K562 treated with DMSO at 1 percent for 4 hours (cell line): Measurements from ENCODE around the gene RGP1. TPM values are rescaled to one million over a fixed set of nuclear protein-coding genes. Genes with fewer than 3 reads are reported as not detected.

Experiments used
- total RNA-seq: library from RNA; unstranded; fragments of 300-600 nt; gene quantifications from 2 replicates; pipeline ENCODE4 v1.2.3, GENCODE V29; 2022; ENCODE audit not compliant: insufficient read depth

Gene RGP1
- 5.8 and 6.1 TPM in 2 replicates for total RNA-seq

GRCh38 chr9:35748858-35749514 is at the start of gene RGP1, which contains the start of gene GBA2:
Gene RGP1, plus strand, starts transcription at chr9:35749287. Its CDS starts 469 bp downstream, at chr9:35749756.
Gene GBA2, minus strand, starts transcription at chr9:35749228. Its CDS starts 524 bp downstream, at chr9:35748704.

GRCh38 chr9:35732185-35732799 is 16.8 kb upstream of the RGP1 start, which contains the start of the genes CREB3 and TLN1:
Gene CREB3, plus strand, starts transcription at chr9:35732666. Its CDS starts 107 bp downstream, at chr9:35732773.
Gene TLN1, minus strand, starts transcription at chr9:35732195. Its CDS starts 6,501 bp downstream, at chr9:35725694.

GRCh38 chr9:35754264-35754663 is 5.2 kb downstream of the RGP1 start, which contains the start of gene MSMP:
Gene MSMP, minus strand, starts transcription at chr9:35754276. Its CDS starts 147 bp downstream, at chr9:35754129.

GRCh38 chr9:35791297-35791921 is 42.3 kb downstream of the RGP1 start, which contains the start of gene NPR2:
Gene NPR2, plus strand, starts transcription at chr9:35791591. Its CDS starts 818 bp downstream, at chr9:35792409.

Other genes starting within 250 kb of the RGP1 start
- gene TESK1, start 144.0 kb upstream of the RGP1 start, total RNA-seq = 10.1 and 13.6 TPM in 2 replicates
- not detected in 2 replicates for gene CD72, start 130.9 kb upstream of the RGP1 start, total RNA-seq
- gene SIT1, start 98.4 kb upstream of the RGP1 start, total RNA-seq = not detected in 2 replicates
- not detected in 2 replicates for gene RMRP, start 91.3 kb upstream of the RGP1 start, total RNA-seq
- 13.5 and 16.9 TPM in 2 replicates for gene CCDC107, start 91.0 kb upstream of the RGP1 start, total RNA-seq
- 6.1 and 7.2 TPM in 2 replicates for gene ARHGEF39, start 84.1 kb upstream of the RGP1 start, total RNA-seq
- not detected in 2 replicates for gene CA9, start 75.4 kb upstream of the RGP1 start, total RNA-seq
- 1.9 and 2.2 TPM in 2 replicates for gene TPM2, start 59.4 kb upstream of the RGP1 start, total RNA-seq
- gene TLN1, start 17.1 kb upstream of the RGP1 start, total RNA-seq = 168 and 169 TPM in 2 replicates
- 20.5 and 28.7 TPM in 2 replicates for gene CREB3, start 16.6 kb upstream of the RGP1 start, total RNA-seq
- 41.2 and 50.0 TPM in 2 replicates for gene GBA2, start 59 bp upstream of the RGP1 start, total RNA-seq
- gene MSMP, start 5.0 kb downstream of the RGP1 start, total RNA-seq = not detected in 2 replicates
- gene NPR2, start 42.3 kb downstream of the RGP1 start, total RNA-seq = 2.5 and 6.6 TPM in 2 replicates
- not detected in 2 replicates for gene SPAG8, start 63.0 kb downstream of the RGP1 start, total RNA-seq
- gene HINT2, start 65.8 kb downstream of the RGP1 start, total RNA-seq = 50.0 and 72.5 TPM in 2 replicates
- gene FAM221B, start 79.4 kb downstream of the RGP1 start, total RNA-seq = not detected in 2 replicates
- gene TMEM8B, start 79.9 kb downstream of the RGP1 start, total RNA-seq = 1.1 and 1.8 TPM in 2 replicates
- not detected in 2 replicates for gene OR13J1, start 121.1 kb downstream of the RGP1 start, total RNA-seq
- not detected in 2 replicates for gene HRCT1, start 156.9 kb downstream of the RGP1 start, total RNA-seq
- not detected in 2 replicates for gene SPAAR, start 160.2 kb downstream of the RGP1 start, total RNA-seq
- gene OR2S2, start 208.9 kb downstream of the RGP1 start, total RNA-seq = not detected in 2 replicates